ENCODE data around the gene SLC45A2.

The SLC45A2 gene

DNA sequence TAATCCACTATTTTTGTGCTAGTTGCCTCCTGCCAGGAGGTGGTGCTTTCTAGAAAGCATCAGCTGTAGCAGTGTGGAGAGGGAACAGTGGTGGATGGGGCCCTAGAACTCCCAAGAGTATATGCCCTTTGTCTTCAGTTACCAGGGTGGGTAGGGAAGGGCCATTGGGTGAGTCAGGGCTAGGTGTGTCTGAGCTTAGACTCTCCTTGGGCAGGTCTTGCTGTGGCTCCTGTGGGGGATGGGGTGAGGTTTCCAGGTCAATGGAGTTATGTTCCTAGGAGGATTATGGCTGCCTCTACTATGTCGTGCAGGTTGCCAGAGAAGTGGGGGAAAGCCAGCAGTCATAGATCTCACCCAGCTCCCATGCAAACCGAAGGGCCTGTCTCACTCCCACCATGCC is 81.4 kb downstream of the SLC45A2 start:
- no peak overlapping the region for H3K4me3 ChIP-seq (ENCODE audit: low read length)
- TF ChIP-seq, protein P1, sequence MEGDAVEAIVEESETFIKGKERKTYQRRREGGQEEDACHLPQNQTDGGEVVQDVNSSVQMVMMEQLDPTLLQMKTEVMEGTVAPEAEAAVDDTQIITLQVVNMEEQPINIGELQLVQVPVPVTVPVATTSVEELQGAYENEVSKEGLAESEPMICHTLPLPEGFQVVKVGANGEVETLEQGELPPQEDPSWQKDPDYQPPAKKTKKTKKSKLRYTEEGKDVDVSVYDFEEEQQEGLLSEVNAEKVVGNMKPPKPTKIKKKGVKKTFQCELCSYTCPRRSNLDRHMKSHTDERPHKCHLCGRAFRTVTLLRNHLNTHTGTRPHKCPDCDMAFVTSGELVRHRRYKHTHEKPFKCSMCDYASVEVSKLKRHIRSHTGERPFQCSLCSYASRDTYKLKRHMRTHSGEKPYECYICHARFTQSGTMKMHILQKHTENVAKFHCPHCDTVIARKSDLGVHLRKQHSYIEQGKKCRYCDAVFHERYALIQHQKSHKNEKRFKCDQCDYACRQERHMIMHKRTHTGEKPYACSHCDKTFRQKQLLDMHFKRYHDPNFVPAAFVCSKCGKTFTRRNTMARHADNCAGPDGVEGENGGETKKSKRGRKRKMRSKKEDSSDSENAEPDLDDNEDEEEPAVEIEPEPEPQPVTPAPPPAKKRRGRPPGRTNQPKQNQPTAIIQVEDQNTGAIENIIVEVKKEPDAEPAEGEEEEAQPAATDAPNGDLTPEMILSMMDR (conservative IDR thresholded peaks at IDR 0.05; ENCODE audit: low read depth, low read length), result no peak
- no peak for DNase-seq (ENCODE audit: low read depth)

DNA sequence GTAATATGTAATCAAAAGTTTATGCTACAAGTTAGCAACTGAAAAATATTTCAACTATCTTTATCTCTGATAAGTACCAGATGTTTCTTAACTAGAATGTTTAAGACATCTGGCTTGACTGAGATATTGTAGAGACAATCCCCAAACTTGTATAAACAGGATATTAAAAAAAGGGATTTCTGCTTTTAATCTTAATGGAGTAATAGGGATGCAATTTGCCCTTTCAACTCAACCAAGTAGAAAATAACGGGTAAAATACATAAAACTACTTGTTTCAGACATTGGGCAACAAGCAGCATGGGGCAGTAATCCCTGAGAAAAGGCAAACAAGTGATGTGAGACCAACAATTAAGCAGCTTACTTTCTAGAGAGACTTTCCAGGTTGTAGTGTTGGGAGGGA is 83.3 kb downstream of the SLC45A2 start:
- no peak for DNase-seq (ENCODE audit: low read depth)
- TF ChIP-seq, protein P1 (conservative IDR thresholded peaks at IDR 0.05; ENCODE audit: low read depth, low read length), result no peak
- no peak overlapping the region for H3K4me3 ChIP-seq (ENCODE audit: low read length)
